CD4-positive, alpha-beta memory T cell (primary cell): Measurements from ENCODE around the gene ERP29. TPM values are rescaled to one million over a fixed set of nuclear protein-coding genes. Genes with fewer than 3 reads are reported as not detected.

Experiments used
- CTCF ChIA-PET: fragments of 350-600 bp; sonication (Branson Sonifier 250); formaldehyde crosslinking; loops from one replicate; lab custom pipeline; 2021; ENCODE audit warnings: inconsistent platforms; ENCODE audit not compliant: partially characterized antibody; lab: Charles Lee
- POLR2A ChIA-PET: fragments of 350-600 bp; sonication (Branson Sonifier 250); formaldehyde crosslinking; loops from one replicate; lab custom pipeline; 2021; ENCODE audit not compliant: partially characterized antibody; lab: Charles Lee
- DNase-seq, 5 donors: peaks; one replicate each; pipeline versions ENCODE4 v3.0.0 to v3.0.0-alpha.2; 2020 to 2022; ENCODE audit warnings: mixed read lengths in 1 of 5
- H3K27ac ChIP-seq: one replicate; pipeline ENCODE4 v1.7.0; 2013; ENCODE audit warnings: low read depth, low read length
- H3K27me3 ChIP-seq: 2 replicates; pipeline ENCODE4 v1.7.0; 2013; ENCODE audit warnings: mild to moderate bottlenecking, low read length, moderate library complexity; ENCODE audit not compliant: insufficient read depth
- H3K36me3 ChIP-seq: 2 replicates; pipeline ENCODE4 v1.7.0; 2013; ENCODE audit warnings: mild to moderate bottlenecking, low read length, moderate library complexity; ENCODE audit not compliant: insufficient read depth
- H3K4me1 ChIP-seq: 2 replicates; pipeline ENCODE4 v1.7.0; 2013; ENCODE audit warnings: mild to moderate bottlenecking, low read length, moderate library complexity; ENCODE audit not compliant: insufficient read depth
- H3K4me3 ChIP-seq, 2 donors: one replicate each; pipeline ENCODE4 v1.7.0; 2013; ENCODE audit warnings: low read length in 2 of 2, mild to moderate bottlenecking in 1 of 2
- H3K9me3 ChIP-seq, 2 donors: one replicate each; pipeline ENCODE4 v1.7.0; 2013; ENCODE audit warnings: low read length in 2 of 2, control low read depth in 1 of 2; ENCODE audit not compliant: control insufficient read depth in 1 of 2
- H3K27ac Mint-ChIP-seq, 7 donors: one replicate each; pipeline ENCODE4 v1.8.0; 2020 to 2021; ENCODE audit warnings: mixed read lengths in 7 of 7, mild to moderate bottlenecking in 6 of 7, inconsistent platforms in 3 of 7, moderate library complexity in 3 of 7
- H3K27me3 Mint-ChIP-seq, 2 donors: one replicate each; pipeline ENCODE4 v1.8.0; 2020 to 2021; ENCODE audit warnings: mixed read lengths in 2 of 2
- H3K36me3 Mint-ChIP-seq, 2 donors: one replicate each; pipeline ENCODE4 v1.8.0; 2020 to 2021; ENCODE audit warnings: mixed read lengths in 2 of 2, inconsistent platforms in 1 of 2, mild to moderate bottlenecking in 1 of 2
- H3K4me1 Mint-ChIP-seq, 4 donors: one replicate each; pipeline ENCODE4 v1.8.0; 2020 to 2021; ENCODE audit warnings: mixed read lengths in 4 of 4, mild to moderate bottlenecking in 1 of 4
- H3K4me3 Mint-ChIP-seq, 8 donors: one replicate each; pipeline ENCODE4 v1.8.0; 2020 to 2021; ENCODE audit warnings: mixed read lengths in 8 of 8, mild to moderate bottlenecking in 7 of 8, moderate library complexity in 6 of 8, inconsistent platforms in 3 of 8
- H3K9me3 Mint-ChIP-seq, 8 donors: one replicate each; pipeline ENCODE4 v1.8.0; 2020 to 2021; ENCODE audit warnings: mixed read lengths in 8 of 8, mild to moderate bottlenecking in 5 of 8, inconsistent platforms in 3 of 8, moderate library complexity in 1 of 8
- intact Hi-C: fragments of 100-400 bp; cut with micrococcal nuclease; formaldehyde crosslinking; loops from one replicate; pipeline ENCODE4 v1.15.1; 2023
- polyA plus RNA-seq, 2 donors: library from polyadenylated mRNA; unstranded; fragments of 300-500 nt; fragmentation: Illumina TruSeq; gene quantifications; one replicate each; pipeline ENCODE4 v1.2.3, GENCODE V29; 2021
- total RNA-seq, 2 experiments: library from RNA; stranded (reverse); gene quantifications; one replicate each; pipeline ENCODE4 v1.2.3, GENCODE V29; 2021

ERP29 gene
- total RNA-seq (100 to 1,000 TPM; 183 to 184 TPM), polyA plus RNA-seq (100 to 1,000 TPM; 217 to 250 TPM)

- peak within 1 kb of the TSS; percentile 87 to 98 (median 94) for H3K4me3 Mint-ChIP-seq
- H3K36me3 ChIP-seq, result peaks cover 13% of the 10 kb centered on the region
These were observed at the start of gene ERP29, which contains the start of gene TMEM116 for GRCh38 chr12:112012775-112013600. Gene ERP29 (plus strand): TSS chr12:112013426. CDS start chr12:112013466, 40 bp downstream. Gene TMEM116 (minus strand): TSS chr12:112013165. CDS start chr12:112005270, 7,895 bp downstream.

GRCh38 chr12:111964935-111965334, 48.3 kb upstream of the ERP29 start:
- H3K27ac Mint-ChIP-seq, result peak overlapping the region in 1 of 7 donors; percentile 55
- POLR2A ChIA-PET, result interaction anchor here (1.3 kb wide), 1 partner anchor 18 kb away, joined by 4 read pairs; no protein-coding TSS in a partner anchor
- CTCF ChIA-PET, result interaction anchor here (1.4 kb wide), 1 partner anchor 10 kb away, joined by 5 read pairs; no protein-coding TSS in a partner anchor

More at GRCh38 chr12:112012775-112013600, at the start of gene ERP29, which contains the start of gene TMEM116:
- Mint-ChIP-seq H3K4me1 (peaks cover 39 to 73% (median 56%) of the 10 kb centered on the region in 4 donors), H3K9me3 (peaks cover 0 to 4% (median 0%) of the 10 kb centered on the region in 8 donors), H3K27ac (peak within 1 kb of the TSS; percentile 96 to 99 (median 99)), H3K36me3 (peaks cover 26 to 30% of the 10 kb centered on the region in 2 donors), H3K27me3 (no peaks in the 10 kb centered on the region)
- Histone ChIP-seq H3K4me3 (peak within 1 kb of the TSS; percentile 94 to 99), H3K27me3 (no peaks in the 10 kb centered on the region), H3K27ac (peak within 1 kb of the TSS; percentile 97), H3K9me3 (no peaks in the 10 kb centered on the region), H3K4me1 (peaks cover 79% of the 10 kb centered on the region)
- ChIA-PET CTCF (interaction anchor here (0.9 to 3.8 kb wide), 25 partner anchors 10 to 177 kb away, joined by 3 to 85 read pairs (median 4); partner anchors contain the start of gene TRAFD1), POLR2A (interaction anchor here (0.6 to 8.6 kb wide), 27 partner anchors 8 to 405 kb away, joined by 3 to 344 read pairs (median 6); partner anchors contain the start of genes MAPKAPK5, NAA25, PTPN11 and TRAFD1)
- DNase-seq, result peak; percentile 98 to 100 (median 99)
- intact Hi-C loops, result loop anchor here (1.0 to 5.0 kb wide), 6 partner anchors 11 to 374 kb away; partner anchors contain the start of genes MAPKAPK5 and NAA25

GRCh38 chr12:111971800-111972199, 41.4 kb upstream of the ERP29 start:
- Histone ChIP-seq H3K4me1 (peaks cover 16% of the 10 kb centered on the region), H3K4me3 (no peak overlapping the region), H3K9me3 (peaks cover 0 to 8% of the 10 kb centered on the region in 2 donors), H3K36me3 (no peaks in the 10 kb centered on the region), H3K27me3 (no peaks in the 10 kb centered on the region), H3K27ac (no peak overlapping the region)
- H3K36me3 Mint-ChIP-seq, result peaks cover 25 to 37% of the 10 kb centered on the region in 2 donors
- ChIA-PET POLR2A (interaction anchor here (0.6 to 0.7 kb wide), 2 partner anchors 41 to 131 kb away, joined by 3 to 5 read pairs; partner anchors contain the start of genes ERP29 and TMEM116), CTCF (no interaction called here)
- H3K4me3 Mint-ChIP-seq, result no peak overlapping the region
- peak overlapping the region in 1 of 7 donors; percentile 29 for H3K27ac Mint-ChIP-seq
- peaks cover 14 to 27% (median 21%) of the 10 kb centered on the region in 4 donors for H3K4me1 Mint-ChIP-seq
- no peaks in the 10 kb centered on the region for H3K27me3 Mint-ChIP-seq
- no peak for DNase-seq
- H3K9me3 Mint-ChIP-seq, result peaks cover 0 to 17% (median 6%) of the 10 kb centered on the region in 8 donors
- intact Hi-C loops, result no loop called here

More at GRCh38 chr12:111964935-111965334, 48.3 kb upstream of the ERP29 start:
- Mint-ChIP-seq H3K4me3 (no peak overlapping the region), H3K36me3 (peaks cover 55 to 66% of the 10 kb centered on the region in 2 donors), H3K9me3 (peaks cover 0 to 21% (median 7%) of the 10 kb centered on the region in 8 donors), H3K4me1 (peaks cover 24 to 55% (median 33%) of the 10 kb centered on the region in 4 donors), H3K27me3 (no peaks in the 10 kb centered on the region)
- H3K27ac ChIP-seq, result no peak overlapping the region
- peaks cover 8% of the 10 kb centered on the region for H3K4me1 ChIP-seq
- H3K27me3 ChIP-seq, result no peaks in the 10 kb centered on the region
- peaks cover 0 to under 1% of the 10 kb centered on the region in 2 donors for H3K9me3 ChIP-seq
- DNase-seq, result no peak
- H3K36me3 ChIP-seq, result no peaks in the 10 kb centered on the region
- intact Hi-C loops, result no loop called here
- no peak overlapping the region for H3K4me3 ChIP-seq

- peak overlapping the region in 3 of 7 donors; percentile 46 to 92 (median 77) for H3K27ac Mint-ChIP-seq
- no peaks in the 10 kb centered on the region for H3K27me3 Mint-ChIP-seq
- H3K36me3 Mint-ChIP-seq, result peaks cover 30 to 34% of the 10 kb centered on the region in 2 donors
- H3K4me3 Mint-ChIP-seq, result peak overlapping the region in 1 of 8 donors; percentile 52
- no peak overlapping the region for H3K4me3 ChIP-seq
- H3K9me3 Mint-ChIP-seq, result peaks cover 0 to 12% (median 5%) of the 10 kb centered on the region in 8 donors
- no peak overlapping the region for H3K27ac ChIP-seq
- intact Hi-C loops, result no loop called here
- ChIA-PET POLR2A (interaction anchor here (1.4 to 4.6 kb wide), 3 partner anchors 16 to 38 kb away, joined by 3 to 27 read pairs (median 4); partner anchors contain the start of genes ERP29 and TMEM116), CTCF (interaction anchor here (1.3 kb wide), 2 partner anchors 29 to 38 kb away, joined by 3 read pairs; partner anchors contain the start of genes ERP29 and TMEM116)
- H3K27me3 ChIP-seq, result no peaks in the 10 kb centered on the region
- peaks cover 0 to 4% of the 10 kb centered on the region in 2 donors for H3K9me3 ChIP-seq
- H3K4me1 Mint-ChIP-seq, result peaks cover 21 to 46% (median 36%) of the 10 kb centered on the region in 4 donors
- H3K36me3 ChIP-seq, result peaks cover 3% of the 10 kb centered on the region
- no peak for DNase-seq
- H3K4me1 ChIP-seq, result peaks cover 15% of the 10 kb centered on the region
These were observed 37.9 kb upstream of the ERP29 start for GRCh38 chr12:111975161-111975931.

GRCh38 chr12:111976291-111976690, 36.9 kb upstream of the ERP29 start:
- CTCF ChIA-PET, result interaction anchor here (1.3 kb wide), 1 partner anchor 37 kb away, joined by 3 read pairs; the partner anchor contains the start of genes ERP29 and TMEM116
- H3K27ac ChIP-seq, result no peak overlapping the region
- peaks cover 21 to 47% (median 39%) of the 10 kb centered on the region in 4 donors for H3K4me1 Mint-ChIP-seq
- no peaks in the 10 kb centered on the region for H3K27me3 Mint-ChIP-seq
- peaks cover 0 to 2% (median 0%) of the 10 kb centered on the region in 8 donors for H3K9me3 Mint-ChIP-seq
- POLR2A ChIA-PET, result interaction anchor here (1.5 to 4.6 kb wide), 2 partner anchors 15 to 37 kb away, joined by 4 to 27 read pairs; partner anchors contain the start of genes ERP29 and TMEM116
- H3K27ac Mint-ChIP-seq, result peak overlapping the region in 2 of 7 donors; percentile 3 to 85
- intact Hi-C loops, result no loop called here
- H3K4me3 Mint-ChIP-seq, result no peak overlapping the region
- H3K36me3 Mint-ChIP-seq, result peaks cover 26 to 31% of the 10 kb centered on the region in 2 donors
- H3K27me3 ChIP-seq, result no peaks in the 10 kb centered on the region
- H3K36me3 ChIP-seq, result peaks cover 3% of the 10 kb centered on the region
- H3K4me3 ChIP-seq, result no peak overlapping the region
- no peaks in the 10 kb centered on the region for H3K9me3 ChIP-seq
- peaks cover 15% of the 10 kb centered on the region for H3K4me1 ChIP-seq
- DNase-seq, result no peak

- POLR2A ChIA-PET, result interaction anchor here (1.5 to 4.6 kb wide), 2 partner anchors 15 to 36 kb away, joined by 4 to 27 read pairs; partner anchors contain the start of genes ERP29 and TMEM116
- DNase-seq, result no peak
- Mint-ChIP-seq H3K9me3 (peaks cover 0 to 2% (median 0%) of the 10 kb centered on the region in 8 donors), H3K4me1 (peaks cover 21 to 47% (median 43%) of the 10 kb centered on the region in 4 donors), H3K4me3 (peak overlapping the region in 1 of 8 donors; percentile 43), H3K27ac (peak overlapping the region in 5 of 7 donors; percentile 3 to 85 (median 24)), H3K27me3 (no peaks in the 10 kb centered on the region), H3K36me3 (peaks cover 28 to 36% of the 10 kb centered on the region in 2 donors)
- Histone ChIP-seq H3K4me3 (no peak overlapping the region), H3K4me1 (peaks cover 14% of the 10 kb centered on the region), H3K27ac (no peak overlapping the region), H3K9me3 (no peaks in the 10 kb centered on the region), H3K27me3 (no peaks in the 10 kb centered on the region), H3K36me3 (peaks cover 3% of the 10 kb centered on the region)
- intact Hi-C loops, result no loop called here
- CTCF ChIA-PET, result no interaction called here
These were observed 36.4 kb upstream of the ERP29 start for GRCh38 chr12:111976860-111977259.
